NCI-H82 treated with DMSO at 0.1 percent for 48 hours (cell line): ENCODE measurements around the gene GFI1.

Experiments
- DNase-seq: peaks from one replicate; lab custom pipeline; 2025; ENCODE audit not compliant: unreplicated experiment; lab: John Stamatoyannopoulos, UW

Gene GFI1

DNA sequence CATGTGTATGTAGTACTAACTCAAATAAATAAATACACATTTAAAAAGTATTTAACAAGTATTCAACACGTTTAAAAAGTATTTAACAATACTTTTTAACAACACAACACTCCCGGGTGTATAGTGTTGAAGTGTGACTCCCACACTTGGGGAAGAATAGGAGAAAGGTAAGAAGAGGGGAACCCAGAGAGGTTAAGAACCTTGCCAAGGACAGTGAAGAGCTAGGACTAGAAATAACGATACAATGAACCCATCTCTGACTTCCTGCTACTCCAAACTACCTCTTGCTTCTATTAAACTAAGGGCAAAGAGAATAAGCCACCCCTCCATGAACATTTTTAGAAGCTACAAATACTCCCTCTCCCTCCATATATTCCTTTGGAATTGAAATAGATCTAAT, 1.7 kb upstream of the GFI1 start:
- DNase-seq = no peak

DNA sequence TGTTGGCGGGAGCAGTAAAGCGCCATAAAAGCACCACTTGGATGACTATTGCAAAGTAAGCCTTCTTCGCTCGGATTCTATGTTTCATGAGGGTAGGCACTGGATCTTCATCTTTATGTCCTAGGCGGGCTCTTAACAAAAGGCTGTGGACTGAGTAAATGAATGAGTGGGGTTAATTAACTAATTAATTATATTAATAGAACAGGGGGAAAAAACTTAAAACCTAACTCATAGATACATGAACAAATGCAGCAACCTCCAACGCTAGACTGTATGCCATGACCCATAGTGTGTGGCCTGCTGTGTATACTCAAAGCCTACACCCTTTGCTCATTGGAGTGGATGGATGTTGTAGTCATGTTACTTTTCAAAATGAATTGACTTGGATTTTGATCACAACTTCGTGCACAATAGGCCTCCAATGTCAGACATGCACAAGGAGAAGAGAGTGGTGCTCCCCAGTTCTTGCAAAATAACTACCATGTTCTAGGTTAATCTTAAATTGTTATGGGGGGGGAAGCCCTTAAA, 417 bp upstream of the GFI1 start:
- DNase-seq = no peak

DNA sequence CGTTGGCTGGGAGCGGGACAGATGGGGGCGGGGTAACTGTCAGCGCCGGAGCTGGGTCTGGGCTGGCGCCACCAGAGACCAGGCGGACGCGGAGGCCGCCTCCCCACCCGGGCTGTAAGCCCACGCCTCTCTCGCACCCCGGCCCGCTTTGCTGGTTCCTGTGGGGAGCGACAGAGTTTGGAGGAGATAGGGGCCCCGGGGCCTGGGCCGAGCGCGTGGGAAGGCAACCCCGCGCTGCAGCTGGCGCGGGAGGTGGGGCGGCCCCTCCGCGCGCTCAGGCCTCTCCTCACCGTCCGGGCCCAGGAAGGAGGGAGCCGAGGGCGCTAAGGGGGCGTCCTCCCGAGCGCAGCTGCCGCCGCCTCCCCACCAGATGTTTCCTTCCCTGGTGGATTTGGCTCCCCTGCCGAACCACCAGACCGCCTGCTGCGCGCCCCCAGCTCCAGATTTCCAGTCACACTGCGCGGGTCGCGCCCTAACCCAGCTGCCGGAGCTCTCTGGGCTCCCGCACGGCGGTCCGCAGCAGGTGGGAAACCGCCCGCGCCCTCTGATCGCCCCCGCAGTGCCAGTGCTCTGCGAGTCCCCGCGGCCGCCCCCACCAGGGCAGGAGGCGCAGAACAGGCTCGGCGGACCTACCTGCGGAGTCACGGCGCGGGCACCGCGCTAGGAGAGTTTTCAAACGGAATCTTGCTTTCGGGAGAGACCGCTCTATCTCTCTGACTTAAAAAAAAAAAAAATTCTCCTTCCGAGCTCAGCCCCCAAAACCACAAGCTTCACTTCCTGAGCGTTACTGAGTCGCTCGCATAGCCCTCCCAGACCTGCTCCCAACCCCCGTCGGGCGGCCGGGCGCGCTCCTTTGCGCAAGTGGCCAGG, 1.1 kb downstream of the GFI1 start:
- no peak for DNase-seq

DNA sequence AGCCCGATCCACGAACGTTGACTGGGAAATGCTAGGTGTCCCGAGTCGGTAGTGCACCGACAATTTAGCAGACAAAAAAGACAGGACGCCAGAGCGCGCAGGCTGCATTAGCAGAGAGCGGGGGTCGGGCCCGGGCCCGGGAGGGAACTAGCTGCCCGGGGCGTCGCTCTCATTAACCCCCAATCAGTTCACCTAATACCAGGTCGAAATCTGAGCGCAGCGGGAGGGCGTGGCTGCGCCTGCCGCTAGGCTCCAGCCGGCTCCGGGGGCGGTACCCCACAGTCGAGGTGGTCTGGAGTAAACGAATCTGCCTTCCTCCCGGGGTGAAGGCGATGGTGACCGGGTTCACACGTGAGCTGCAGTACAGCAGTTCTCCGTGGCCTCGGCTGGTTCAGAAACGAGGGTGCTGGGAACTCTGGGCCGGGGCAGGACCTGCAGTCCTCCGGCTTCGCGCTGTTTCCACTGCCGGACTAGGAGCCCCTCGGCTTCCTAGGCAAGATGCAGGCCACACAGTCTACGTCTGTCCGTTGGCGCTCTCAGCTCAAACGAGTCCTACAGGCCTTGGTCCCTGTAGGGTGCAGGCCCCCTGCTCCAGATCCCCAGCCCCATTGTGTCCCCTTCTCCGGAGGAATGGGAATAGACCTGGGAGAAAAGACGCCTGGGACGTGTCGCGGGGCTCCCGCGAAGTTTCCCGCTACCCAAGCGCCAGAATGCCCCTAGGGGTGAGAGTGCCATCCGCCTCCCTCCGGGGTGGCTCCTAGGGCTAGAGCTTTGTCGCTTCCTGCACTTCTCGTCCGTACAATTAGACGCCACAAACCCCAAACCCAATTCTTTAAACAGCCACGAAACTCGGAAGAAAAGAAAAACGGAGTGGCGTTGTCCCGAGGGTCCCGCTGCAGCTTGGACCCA, 2.0 kb downstream of the GFI1 start:
- no peak for DNase-seq

DNA sequence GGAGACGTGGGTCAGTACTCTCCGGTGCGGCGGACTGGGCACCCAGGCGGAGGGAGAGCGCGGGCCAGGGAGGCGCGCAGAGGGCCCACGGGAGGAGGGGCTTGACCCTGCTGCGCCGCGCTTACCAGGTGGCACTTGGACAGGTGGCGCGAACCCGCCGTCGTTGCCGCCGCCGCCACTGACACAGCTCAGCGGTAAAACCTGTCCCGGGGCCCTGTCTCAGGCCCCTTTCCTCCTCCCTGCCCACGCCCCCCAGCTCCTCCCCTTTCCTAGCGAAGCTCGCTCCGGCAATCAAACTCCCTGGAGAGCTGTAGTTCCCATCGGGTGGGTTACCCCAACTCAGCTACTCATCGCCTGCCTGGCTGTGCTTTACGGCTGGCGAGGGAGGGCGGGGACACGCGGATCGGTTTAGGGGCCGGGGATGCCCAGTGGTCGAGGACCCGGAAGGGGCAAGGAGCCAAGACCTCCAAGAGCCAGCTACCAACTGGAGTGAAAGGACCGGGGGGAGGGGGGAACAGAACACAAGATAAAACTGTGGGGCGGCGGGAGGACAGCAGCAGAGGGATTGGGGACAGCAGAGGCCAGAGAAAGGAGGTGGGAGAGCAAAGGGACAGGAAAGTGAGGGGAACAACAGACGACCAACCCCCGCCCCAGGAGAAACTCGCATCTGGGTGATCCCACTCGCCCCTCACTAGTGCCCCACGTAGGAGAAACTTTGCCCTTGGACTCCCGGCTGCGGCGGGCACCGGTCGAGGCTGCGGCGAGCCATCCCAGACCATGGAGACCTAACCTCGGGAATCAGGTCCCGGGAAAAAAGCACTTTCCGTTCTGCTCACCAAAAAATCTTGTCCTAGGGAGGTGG, 2.9 kb downstream of the GFI1 start:
- no peak for DNase-seq

DNA sequence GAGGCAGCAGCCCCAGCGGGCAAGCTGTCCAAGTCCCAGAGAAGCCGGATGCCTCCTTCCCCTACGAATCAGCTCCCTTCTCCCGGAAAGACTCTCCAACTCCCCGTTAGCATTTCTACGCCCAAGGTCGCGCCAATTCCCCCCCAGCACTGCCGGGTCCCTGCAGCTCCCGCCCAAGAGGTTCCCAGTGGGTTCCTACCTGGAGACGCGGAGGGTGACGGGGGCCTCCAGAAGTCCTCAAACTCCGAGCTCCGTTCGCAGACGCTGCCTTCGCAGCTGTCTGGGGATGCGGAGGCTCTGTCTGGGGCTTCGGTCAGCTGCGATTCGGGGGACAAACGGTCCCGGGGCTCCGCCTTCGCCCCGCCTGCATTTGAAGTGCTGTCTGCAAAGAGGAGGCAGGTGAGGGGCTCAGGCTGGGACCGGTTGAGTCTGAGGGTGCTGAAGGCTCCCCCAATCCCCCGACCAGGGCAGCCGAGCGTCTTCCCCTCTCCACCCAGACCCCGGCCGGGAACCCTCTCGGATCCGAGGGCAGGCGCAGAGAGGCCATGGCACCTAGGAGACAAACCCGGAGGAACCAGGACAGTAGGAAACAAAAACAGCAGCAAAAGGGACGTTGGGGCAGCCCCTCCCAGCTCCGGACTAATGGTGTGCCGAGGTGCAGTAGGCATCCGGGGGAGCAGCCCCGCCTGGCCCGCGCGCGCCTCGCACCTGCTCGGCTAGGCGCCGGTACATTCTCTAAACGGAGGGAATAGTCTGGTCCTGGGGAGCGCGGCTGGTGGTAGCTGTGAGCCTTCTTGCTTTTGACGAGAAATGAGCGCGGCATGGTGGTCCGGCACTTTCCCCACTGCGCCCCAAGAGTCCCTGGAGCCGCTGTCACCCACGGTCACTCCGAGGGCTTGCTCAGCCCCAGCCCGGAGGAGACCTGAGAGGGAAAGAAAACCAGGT, 3.8 kb downstream of the GFI1 start:
- DNase-seq = no peak

DNA sequence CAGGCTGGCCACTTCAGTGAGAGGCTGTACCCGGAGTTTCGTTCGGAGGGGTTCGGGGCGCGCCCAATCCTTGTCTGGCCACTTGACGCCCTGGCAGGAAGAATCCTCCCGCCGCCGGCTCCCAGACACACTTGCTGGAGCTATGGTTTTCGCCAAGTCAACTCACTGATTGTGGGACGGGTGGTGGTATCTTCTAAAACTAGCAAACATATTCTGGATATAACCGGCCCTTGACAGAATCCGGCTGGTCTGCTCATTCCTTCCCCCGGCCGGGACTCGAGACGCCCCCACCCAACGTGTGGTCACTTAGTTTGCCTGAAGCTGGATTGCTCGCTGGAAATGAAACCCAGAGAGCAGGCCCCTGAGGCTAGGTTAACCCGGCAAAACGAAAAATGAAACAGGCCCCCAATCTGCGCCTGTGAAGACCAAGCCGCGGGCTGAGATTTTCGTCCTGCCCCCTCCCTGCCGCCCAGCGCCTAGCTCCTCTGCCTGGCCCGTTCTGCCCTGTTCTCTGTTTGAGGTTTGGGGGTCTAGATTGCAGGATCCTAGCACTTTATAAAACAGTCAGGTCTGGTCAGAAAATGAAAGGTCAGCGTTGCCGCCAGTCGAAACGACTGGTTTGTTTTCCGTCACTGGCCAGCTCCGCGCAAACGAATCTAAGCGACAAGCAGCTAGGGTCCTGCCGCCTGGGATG, 4.6 kb downstream of the GFI1 start:
- DNase-seq = no peak

DNA sequence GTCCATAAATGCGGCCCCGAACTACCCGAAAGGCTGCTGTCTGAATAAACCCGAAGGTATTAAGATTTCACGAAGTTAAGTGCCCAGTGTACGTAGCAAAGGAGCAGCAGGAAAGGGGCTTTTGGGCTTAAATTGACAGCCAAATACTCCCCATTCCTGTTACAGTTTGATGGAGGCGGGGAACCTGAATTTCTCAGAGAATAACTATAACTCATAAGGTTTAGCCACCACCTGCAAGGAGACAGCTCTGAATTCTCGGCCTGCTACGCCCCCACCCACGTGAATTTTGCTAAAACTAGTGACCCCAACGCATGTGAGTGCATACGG, 5.2 kb downstream of the GFI1 start:
- DNase-seq = no peak

DNA sequence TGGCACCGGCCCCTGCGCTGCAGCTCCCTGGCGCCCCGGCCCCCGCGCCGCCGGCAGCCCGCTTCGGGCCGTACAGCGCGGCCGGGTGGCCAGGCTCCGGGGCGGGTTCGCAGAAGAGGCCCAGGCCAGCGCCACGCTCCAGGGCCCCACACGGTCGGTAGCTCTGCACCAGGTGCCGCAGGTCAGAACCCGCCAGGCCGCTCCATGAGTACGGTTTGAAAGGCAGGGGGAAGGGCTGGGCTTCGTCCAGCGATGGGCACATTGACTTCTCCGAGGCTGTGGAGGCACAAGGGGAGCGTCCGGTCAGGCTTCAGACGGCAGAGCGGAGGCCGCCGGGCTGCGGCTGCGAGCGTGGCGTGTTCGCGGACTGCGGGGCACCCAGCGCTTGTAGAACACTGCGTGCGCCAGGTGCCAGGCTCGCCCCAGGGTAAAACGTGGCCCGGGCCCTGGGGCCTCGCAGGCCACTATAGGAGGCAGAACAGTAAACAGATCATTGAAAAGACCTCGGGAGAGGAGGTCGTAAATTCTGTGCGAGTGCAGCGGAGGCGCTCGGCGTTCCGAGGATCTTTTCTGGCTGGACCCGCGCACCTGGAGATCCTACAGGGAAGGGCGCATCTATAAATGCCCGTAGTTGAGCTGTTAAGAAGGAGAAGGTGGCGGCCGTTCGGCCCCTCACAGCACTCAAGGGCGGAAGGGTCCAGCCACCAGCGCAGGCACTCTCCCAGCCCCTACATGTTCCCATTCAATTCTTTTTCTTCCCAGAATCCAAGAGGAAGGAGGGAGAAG, 5.7 kb downstream of the GFI1 start:
- no peak for DNase-seq

DNA sequence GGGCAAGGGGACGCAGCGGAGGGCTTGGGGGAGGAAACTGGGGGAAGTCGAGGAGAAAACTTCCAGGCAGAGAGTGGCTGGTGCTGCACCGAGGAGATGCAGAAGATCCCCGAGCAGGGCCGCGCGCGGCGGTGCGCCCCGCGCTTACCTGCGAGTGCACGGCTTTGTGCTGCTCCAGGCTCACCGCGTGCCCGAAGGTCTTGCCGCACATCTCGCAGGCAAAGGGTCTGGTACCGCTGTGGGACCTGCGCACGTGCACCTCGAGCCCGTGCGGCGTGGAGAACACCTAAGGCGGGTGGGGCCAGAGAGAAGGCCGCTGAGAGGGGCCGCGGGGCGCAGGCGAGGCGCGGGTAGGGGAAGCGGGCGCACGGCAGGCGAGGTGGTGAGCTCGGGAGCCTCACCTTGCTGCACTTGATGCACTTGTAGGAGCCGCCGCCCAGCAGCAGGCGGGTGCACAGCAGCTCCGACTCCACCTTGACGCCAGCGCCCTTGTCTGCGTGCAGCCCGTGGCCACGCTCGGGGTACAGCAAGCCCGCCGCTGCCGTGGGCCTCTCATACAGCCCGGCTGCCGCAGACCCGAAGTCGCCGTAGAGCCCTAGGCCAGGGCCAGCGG, 6.4 kb downstream of the GFI1 start:
- no peak for DNase-seq

DNA sequence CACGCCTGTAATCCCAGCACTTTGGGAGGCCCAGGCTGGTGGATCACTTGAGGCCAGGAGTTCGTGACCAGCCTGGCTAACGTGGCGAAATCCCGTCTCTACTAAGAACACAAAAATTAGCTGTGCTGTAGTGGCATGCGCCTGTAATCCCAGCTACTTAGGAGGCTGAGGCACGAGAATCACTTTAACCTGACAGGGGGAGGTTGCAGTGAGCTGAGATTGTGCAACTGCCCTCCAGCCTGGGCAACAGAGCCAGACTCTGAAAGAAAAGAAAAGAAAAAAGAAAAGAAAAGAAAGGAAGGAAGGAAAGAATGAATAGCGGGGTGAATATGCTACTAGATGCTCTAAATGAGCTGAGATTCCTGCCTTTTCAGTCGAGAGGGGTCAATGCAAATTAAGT, 7.1 kb downstream of the GFI1 start:
- DNase-seq = no peak

DNA sequence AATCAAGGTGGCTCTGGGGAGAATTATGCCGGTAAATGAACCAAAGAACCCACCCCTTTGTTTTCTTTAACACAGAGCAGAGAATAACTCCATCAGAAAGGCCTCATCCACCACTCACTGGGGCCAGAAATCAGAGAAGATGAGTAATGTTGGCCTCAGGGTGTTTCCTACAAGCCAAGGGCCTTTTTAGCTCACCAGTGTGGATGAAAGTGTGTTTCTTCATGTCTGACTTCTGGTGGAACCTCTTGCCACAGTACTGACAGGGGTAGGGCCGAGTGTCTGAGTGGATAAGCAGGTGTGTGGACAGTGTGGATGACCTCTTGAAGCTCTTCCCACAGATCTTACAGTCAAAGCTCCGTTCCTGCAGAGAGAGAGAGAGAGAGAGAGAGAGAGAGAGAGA, 8.3 kb downstream of the GFI1 start:
- no peak for DNase-seq

DNA sequence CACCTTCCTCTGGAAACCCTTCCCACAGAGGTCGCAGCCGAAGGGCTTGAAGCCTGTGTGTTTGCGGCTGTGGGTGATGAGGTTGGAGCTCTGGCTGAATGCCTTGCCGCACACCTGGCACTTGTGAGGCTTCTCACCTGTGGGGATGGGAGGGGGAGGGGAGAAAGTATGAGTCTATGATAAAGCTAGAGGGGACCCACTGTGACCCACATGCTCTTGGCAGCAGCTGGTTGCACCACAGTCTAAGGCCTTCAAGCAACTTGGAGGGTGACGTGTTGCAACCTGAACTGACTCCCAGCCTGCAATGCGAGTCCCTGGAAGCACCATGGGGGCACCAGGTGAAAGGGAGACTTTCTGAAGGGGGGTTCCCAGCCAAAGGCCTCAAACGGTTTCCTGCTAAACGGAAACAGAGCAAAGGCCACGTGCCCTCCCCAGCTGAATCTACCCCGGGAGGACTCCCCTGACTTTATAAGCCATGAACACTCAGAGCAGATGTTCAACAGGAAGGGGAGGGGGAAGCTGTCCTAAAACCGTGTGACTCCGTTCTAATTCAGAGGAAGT, 10.6 kb downstream of the GFI1 start:
- DNase-seq = no peak

DNA sequence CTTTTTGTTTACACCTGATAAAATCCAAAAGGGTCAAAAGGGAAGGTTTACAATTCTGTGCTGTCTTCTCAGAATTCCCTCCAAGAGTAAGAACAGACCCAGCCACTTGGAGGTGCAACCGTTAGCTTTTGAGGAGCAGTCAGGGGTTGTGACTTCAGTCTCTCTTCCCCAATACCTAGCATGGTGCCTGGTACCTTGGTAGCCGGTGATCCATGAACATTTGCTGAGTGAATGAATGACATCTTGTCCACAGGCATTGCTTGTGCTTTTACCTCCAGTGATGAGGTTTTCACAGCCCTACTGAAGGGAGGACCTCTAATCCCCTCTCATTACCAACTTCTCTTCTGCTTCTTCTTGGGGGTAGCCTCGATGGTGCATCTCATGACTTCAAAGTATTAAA, 11.7 kb downstream of the GFI1 start:
- no peak for DNase-seq

DNA sequence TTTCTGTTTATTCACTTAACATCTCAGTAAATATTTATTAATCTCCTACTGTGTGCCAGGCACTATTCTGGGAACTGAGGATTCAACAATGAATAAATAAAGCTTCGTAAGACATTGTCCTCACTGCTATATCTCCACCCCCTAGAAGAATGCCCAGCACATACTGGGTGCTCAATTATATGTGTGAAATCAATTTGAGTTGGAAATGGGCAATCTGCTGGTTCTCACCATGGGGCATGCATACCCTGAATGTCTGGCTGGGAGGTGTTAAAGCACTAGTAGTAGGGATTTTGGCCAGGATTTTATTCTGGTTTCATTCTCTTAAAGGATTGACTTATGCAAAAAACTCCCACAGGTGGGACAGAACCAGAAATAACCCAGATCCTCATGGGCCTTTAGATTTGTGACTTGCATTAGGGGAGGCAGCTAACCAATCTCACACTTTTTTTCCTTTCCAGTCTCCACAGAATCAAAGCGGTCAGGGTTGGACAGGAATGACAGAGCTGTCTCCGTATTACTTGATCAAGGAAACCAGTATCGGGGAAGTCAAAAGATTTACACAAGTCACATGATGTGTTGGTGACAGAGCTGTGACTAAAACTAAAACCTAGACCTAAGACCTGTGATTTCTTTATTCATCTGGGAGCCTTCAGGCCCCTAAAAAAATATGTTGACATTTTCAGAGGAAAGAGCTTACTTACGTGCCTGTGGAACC, 12.8 kb downstream of the GFI1 start:
- no peak for DNase-seq

DNA sequence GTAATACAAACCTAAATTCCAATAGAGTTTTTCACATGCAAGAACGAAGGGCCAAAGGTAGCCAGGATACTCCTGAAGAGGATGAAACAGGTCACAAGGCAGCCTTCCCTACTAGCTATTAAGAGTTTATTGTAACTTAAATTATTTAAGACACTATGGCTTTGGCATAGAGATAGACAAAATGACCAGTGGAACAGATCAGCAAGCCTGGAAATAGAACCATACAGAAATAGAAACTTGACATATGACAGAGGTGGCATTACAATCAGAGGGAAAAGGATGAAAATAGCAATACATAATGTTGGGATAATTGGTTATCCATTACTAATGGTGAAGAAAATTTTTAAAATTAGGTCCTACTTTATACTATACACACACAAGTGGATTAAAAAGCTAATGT, 16.5 kb downstream of the GFI1 start:
- DNase-seq = no peak

DNA sequence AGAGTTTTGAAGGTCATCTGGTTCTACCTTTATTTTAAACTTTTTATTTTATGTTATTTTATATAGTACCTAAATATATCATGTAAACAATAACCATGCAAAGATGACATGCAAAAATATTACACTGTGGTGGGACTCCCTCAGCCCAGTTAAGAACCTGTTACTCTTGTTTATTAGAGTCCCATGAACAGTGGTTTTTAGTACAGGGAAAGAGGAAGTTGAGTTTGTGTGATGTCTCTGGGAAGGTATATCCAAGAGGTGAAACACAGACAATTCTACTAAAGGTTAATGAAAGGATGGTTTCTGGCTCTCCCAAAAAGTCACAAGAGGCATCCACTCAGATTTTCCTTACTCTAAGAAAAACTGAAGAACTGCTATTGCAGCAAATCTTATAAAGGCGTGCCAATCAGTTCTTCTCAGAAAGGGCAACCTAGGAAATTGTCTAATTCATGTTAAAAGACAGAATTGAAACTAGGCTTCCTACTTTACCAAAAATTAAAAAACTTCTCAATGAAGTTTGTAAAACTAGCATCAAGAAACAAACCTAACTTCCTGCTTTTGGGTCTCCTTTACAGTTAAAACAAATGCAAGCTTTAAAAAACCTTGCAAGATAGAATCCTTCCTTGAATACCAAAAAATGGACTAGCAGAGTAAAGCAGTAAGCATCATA, 19.9 kb downstream of the GFI1 start:
- DNase-seq = no peak
